ENCODE data around the gene SLC22A14.
"Not testable (repeated sequence)": the region's sequence is repeated elsewhere in the genome, so short reads cannot be mapped to it uniquely, and the experiment has no call there.

The SLC22A14 gene

DNA sequence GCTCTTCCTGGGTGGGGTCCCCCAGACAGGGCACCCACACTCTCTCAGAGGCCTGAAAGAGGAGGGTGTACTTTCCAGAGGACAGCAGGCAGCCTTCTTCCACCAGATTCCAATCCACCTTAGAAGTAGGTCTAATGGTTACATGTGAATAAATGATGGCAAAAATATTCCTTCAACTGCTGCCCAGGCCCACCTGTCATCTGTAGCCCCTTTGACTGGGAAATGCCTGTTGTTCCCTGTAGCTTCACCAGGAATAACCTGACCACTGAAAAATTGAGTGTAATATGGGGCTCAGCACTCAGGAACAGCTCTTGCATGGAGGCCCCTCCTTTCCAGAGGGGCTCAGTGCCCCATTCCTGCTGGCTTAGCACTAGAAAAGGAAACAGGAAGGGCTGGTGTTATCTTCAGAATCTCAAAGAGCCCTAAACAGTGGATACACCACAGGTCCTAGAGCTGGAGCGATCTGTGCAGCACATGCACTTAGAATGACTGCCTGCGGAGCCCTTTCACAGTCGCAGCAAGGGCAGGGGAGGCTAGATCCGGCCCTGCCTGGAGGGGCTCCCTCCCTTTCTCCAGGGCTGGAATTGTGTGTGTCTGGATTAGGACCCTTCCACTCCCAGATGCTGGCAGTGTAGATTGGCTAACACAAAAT lies 32.1 kb downstream of the SLC22A14 start:
- DNase-seq = no peak

DNA sequence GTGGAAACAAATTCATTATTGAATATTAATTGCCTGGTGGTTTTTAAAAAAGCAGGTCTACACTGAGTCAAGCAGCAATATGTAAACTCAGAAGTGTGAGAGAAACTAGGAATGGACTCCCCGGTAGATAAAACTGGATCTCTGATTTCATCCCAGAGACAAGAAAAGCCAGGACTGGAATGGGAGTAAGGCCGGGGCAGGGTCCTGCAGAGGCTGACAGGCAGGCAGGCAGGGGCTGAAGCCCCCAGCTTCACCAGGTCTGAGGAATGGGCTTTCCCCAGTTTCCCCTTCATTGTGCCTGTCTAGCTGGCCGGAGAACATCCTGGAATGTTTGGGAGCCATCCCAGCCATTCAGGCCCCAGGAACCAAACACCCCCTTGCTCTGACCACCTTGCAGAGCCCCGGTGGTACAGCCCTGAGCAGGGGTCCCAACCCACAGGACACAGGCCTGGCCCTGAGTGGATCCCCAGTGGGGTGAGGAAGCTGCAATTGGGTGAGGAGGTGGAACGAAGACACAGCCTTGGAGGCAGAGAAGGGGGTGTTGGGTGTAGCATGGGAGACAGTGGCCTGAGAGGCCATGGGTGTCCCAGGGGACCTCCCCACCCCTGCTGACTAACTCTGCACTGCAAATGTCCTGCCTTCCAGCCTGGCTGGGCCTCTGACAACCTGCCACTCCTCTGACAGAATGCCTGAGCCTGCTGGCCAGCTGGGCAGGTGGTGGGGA lies 32.8 kb downstream of the SLC22A14 start:
- DNase-seq = no peak

DNA sequence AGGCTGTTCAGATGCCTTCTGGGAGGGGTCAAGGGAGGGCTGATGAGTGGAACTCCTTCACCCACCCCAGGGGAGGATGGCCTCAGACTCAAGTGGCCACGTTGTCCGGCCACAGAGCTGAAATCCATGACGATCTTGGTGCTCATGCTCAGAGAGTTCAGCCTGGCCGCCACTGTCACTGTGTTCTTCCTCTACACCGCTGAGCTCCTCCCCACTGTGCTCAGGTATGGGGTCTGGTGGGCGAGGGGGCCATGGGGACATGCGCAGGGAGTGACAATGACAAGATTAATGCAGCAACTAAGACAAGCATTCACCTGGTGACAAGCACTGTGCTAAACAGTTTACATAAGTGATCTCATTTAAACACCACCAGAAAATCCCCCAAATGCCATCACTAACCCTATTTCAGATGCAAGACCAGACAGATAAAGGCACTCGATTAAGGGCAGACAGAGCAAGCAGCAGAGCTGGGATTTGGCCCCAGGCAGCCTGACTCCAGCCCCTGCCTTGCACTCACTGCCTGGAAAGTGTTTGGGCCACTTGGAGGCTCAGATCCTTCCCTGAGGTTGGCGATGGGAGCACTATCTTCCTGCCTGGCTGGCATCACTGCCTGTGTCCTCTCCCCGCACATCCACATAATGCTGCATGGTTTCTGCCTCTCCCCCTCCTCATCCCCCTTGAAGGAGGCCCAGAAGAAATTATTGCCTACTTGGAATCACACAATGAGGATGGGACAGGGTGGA lies 33.6 kb downstream of the SLC22A14 start:
- no peak for DNase-seq

DNA sequence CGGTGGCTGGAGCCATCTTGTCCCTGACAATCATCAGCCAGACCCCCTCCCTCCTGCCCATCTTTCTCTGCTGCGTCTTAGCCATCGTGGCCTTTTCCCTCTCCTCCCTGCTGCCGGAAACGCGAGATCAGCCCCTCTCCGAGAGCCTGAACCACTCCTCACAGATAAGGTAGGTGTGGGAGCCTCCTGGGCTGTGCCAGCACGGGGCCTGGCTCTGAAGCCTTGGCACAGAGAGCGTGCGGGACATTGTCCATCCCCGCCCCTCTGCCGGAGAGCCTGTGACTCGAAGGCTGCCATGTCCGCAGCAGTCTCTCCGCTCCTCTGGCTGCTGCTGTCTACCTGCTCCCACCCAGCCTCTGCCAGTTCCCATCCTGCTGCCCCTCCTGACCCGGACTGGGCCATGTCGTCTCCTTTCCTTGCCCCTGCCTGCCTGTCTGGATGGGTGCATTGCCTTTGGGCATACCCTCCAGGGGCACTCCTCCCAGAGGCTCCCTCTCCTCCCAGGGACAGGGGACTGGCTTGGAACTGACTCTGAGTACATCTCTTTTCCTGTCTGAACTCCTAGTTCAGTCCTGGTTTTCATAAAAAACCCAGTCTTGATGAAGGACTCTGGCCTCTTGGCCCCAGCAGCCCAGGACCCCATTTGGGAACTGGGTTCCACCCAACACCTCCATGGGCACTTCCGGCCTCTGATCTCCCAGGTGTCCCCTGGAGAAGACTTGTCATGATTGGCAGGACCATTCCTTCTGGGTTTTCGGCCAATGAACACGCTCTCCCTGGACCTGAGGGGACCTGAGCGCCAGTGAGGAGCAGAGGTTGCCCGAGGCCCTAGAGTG lies 34.5 kb downstream of the SLC22A14 start:
- no peak for DNase-seq

DNA sequence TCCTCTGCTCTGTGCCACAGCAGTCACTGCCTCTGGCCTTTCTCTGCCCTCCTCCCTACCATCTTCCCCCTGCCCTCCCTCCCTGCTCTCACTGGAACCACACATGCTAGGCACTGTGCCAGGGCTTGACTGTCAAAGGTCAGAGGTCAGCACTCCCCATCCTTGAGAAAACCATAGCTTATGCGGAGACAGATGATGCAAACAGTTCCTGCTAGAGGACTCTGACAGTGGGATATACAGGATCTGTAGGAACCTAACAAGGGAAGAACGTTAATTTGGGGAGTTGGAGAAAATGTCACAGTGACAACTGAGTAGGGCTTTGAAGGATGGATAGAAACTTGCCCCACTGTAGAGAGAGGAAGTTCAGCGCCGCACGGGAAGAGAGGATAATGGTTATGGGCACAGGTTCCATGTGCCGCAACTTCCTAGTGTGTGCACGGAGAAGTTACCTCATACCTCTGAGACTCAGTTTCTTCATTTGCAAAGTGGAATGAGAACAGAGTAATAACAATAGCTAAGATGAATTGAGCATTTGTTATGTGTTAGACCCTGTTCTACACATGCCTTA lies 35.2 kb downstream of the SLC22A14 start:
- no peak for DNase-seq

DNA sequence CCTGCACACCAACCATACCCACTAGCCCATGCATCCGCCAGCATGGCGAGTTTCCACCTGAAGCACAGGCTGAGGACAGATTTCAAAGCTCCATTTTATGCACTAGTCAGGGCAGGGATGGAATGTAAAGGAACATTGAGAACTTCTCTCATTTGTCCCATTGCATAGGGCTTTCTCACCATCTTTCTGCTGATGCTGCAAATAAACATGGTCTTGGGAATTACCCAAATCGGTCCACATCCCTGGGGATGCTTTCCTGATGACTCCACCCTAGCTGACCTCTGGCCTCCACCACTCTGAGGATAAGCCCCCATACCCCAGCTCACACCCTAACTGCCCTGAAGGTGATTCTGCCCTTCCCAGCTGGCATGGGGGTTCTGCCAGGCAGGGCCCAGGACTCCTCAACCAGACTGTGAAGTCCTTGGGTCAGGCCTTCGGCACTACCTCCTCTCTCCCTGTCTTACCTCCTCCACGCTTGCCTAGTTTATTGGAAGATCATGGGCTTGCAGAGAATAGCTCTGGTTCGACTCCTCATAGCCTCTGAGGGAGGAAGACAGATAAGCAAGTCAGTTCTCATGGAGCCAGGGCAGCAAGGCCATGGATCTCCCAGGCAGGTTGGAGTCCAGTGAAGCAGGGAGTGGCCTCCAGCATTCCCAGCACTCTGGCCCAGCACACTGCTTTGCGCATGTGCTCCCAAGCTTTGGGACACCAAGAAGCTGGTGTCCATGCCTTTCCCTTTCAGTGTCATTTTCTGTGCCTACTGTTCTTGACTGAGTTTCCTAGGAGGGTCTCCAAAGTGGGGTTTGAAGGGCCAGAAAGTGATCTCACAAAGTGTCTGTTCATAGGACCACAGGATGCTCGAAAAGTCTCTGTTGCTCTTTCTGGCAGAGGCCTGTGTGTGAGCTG lies 36.9 kb downstream of the SLC22A14 start:
- no peak for DNase-seq

DNA sequence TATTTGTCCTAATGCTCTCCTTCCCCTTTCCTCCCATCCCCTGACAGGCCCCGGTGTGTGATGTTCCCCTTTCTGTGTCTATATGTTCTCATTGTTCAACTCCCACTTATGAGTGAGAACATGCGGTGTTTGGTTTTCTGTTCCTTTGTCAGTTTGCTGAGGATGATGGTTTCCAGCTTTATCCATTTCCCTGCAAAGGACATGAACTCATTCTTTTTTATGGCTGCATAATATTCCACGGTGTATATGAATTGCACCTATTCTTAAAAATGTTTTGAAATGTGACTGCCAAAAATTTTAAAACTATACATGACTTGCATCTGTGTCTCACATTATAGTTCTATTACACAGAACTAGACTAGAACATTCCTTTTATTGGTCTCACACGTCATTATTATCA lies 38.5 kb downstream of the SLC22A14 start:
- DNase-seq = not testable (repeated sequence)

DNA sequence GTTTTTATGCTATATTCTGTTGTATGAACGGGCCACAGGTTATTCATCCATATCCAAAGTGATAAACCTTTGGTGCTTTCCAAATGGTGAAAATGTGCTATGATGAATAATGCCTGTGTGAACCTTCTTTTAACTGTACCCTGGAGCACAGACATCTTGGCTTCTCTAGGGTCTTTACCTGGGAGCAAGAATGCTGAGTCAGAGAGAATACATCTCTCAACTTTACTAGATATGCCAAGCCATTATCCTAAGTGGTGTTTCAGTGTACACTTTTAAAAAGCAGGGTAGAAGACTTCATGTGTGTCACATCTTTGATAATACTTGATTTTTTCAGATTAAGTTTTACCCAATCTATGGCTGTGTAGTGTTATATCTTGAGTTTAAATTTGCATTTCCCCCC lies 41.0 kb downstream of the SLC22A14 start:
- DNase-seq = no peak

DNA sequence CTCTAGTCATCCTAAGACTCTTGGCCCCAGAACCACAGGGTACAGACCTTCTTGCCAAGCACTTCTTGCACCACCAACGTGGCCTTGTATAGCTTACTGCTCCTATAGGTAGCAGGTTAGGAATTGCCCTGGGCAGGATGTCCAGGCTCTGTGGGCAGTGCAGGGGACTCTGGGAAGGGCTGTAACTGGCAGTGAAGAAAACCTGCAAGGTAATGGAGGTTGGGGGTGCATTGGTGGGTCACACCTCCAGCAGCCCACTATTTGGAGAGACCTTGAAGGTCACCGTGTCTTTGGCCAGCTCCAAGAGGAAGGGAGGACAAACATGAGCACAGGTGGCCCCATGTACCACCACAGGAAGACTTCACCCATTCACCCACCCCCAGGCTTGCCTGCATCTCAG lies 43.2 kb downstream of the SLC22A14 start:
- DNase-seq = no peak

DNA sequence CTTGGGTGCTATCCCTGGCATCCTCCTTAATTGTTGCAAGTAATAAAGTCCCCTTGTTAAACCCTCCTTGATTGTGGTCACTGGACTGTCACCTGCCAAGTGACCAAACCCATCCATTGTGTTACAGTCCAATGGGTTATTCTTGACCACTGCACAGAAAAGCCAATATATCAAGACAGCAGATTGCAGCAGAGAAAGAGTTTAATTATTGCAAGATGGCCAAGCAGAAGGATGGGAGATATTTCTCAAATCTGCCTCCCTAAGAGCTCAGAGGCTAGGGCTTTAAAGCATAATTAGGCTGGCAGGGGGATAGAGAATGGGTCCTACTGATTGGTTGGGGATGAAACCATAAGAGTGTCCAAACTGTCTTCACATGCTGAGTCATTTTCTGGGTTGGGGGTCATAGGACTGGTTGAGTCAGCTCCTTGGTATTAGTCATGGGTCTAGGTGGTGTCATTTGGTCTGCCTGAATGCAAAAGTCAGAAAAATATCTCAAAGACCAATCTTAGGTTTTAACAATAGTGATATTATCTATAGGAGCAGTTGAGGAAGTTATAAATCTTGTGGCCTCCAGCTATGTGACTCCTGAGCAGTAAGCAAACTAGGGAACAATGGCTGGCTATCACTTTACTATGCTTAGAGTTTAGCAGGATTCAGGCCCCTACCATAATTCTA lies 45.4 kb downstream of the SLC22A14 start:
- DNase-seq = no peak

DNA sequence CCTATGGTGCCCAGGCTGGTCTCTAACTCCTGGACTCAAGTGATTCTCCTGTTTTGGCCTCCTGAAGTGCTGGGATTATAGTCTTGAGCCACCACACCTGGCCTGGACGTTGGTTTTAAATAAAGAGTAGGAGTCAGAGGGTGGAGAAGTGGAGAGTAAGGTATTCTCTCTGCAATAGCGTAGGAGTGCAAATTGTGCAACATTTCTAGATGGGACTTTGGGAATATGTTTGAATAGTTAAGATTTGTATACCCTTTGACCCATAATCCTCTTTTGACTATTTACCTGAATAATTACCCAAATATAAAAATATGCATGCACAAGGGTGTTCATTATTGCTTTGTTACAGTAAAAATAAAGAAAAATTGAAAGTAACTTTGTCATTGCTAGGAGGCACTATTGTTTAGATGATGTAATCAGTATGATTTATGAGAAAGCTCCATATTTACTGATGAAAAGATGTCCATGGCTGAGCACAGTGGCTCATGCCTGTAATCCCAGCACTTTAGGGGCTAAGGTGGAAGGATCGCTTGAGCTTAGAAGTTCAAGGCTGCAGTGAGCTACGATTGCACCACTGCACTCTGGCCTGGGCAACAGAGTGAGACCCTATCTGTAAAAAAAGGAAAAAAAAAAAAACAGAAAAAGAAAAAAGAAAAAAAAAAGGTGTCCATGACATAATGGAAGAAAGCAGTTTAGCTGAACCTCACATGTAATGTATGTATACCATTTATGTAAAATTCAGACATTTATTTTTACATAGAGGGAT lies 49.3 kb downstream of the SLC22A14 start:
- DNase-seq = no peak

DNA sequence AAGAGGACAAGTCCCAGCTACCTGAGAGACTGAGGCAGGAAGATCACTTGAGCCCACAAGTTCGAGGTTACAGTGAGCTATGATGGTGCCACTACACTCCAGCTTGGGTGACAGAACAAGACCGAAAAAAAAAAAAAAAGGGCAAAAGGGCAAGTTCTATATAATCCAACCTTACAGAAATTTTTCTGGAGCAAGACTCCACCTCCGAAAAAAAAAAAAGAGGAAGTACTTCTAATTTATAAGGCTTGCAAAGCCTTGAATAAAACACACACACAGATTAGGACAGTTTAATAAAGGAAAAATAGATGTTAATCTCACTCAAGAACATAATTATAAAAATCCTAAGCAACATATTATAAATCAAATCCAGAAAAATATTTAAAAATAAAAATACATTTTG lies 50.1 kb downstream of the SLC22A14 start:
- no peak for DNase-seq

DNA sequence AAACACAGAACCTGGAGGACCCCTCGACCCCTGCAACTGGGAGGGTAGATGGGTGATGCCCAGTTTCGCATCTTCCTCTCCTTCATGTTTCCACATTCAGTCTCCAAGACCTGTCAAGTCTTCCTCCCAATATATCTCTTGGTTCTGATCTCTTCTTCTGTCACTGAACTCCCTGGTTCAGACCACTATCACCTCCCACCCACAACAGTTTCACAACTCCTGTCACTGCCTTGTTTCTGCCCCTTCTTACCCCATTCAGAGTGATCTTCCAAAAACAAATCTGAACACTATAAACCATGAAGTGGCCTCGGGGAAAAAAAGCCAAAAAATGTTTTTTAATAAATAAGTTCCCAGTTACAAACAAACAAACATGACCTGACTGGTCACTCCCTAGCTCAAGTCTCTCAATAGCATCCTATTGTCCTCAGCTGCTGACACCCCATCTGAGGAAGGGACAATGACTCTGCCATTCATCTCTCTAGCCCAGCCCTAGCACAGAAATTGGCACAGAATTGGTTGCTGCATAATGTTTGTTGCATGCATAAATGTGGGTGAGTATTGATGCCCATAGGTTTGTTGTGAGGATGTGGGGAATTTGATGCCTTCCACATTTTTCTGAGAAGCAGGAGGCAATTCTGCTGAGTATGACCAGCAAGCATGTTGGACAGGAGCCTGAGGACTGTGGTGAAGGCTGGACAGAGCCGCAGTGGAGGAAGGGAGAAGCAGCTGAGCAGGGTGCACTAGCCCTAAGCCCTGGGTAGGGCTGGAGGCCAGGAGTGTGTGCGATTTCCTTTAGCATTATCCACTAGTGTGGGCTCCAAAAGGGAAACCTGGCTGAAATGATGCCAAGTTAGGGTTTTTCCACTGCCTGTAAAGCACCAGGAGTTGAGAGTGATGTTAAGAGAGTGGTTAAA lies 52.3 kb downstream of the SLC22A14 start:
- no peak for DNase-seq

DNA sequence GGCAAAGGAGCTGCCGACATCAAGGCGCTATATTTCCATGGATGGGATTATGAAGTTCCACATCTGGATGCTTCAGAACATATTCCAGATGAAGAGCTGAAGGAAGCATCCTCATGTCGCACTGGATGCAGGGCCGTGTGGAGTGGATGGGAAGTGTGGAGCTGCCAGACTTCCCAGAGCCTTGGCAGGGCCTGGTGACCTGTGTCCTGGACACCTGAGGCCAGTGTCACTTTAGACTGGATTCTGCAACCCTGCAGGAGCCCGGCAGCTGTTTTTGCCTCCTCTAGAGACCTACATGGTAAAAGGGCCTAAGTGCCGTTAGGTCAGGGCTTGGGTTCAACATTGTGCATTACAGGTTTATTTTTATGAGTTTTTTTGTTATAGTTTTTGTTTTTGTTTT lies 53.2 kb downstream of the SLC22A14 start:
- no peak for DNase-seq

DNA sequence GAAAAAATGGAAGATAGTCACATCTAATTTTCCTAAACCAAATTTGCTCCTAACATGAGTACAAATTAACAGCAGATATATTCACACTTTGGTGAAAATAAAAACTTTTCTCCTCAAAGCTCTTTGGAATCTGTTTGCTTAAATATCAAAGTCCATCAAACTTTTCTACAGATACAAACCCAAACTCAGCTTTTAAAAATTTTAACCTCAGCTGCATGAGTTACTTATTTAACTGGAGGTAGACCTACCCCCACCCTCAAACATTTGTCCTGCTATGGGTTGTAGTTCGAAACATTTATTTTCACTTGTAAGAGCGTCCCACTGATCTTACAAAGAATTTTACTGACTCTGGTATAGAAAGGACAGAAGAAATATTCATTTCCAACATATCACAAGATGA lies 55.6 kb downstream of the SLC22A14 start:
- DNase-seq = no peak

DNA sequence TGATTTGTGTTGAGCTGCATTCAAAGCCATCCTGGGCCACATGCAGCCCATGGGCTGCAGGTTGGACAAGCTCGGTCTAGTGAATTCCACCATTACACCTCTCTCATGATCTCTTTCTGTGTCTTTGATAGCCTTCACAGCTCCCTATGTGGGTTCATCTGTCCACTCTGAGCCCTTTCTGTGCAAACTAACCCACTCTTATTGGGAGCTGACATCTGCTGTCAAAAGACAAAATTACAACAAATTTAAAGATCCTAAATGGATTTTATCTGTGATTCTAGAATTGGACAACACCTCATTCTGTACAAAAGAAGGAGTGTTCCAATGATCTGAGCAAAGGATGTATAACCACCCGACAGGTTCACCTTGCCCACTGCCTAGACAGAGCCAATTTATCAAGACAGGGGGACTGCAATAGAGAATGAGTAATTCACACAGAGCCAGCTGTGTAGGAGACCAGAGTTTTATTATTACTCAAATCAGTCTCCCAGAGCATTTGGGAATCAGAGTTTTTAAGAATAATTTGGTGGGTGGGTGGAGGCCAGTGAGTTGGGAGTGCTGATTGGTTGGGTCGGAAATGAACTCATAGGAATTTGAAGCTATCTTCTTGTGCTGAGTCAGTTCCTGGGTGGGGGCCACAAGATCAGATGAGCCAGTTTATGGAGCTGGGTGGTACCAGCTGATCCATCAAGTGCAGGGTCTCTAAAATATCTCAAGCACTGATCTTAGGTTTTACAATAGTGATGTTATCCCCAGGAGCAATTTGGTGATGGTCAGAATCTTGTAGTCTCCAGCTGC lies 61.9 kb downstream of the SLC22A14 start:
- no peak for DNase-seq

DNA sequence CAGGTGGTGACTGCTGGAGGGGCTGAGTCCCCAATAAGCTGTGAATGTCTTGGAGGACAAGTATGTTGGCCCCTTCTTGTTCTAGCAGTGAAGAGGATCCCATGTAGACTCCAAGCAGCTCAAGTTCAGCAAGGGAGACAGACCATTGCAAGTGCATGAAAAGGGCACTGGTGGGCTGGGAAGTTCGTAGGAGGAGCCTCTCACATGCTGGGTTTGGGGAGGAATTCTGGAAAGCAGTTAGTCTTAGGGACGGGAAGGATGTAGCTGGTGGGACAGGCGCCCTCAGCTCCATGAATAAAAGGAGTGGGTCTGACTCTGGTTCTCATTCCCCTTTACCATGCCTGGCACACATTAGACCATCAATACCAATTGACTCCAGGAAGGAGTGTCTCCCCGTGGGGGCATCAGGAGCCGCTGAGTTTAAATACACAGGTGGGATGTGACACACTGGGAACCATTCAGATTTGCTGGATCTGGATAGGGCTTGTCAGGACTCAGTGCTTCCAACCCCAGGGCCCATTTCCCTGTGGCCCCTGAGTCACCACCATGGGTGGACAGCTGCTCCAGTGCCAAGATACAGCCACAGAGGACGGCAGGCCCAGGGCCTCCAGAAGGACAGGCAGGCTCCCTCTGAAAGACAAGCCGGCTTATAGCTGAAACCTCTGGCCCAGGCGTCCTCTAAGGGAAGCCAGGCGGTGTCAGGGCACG lies 63.9 kb downstream of the SLC22A14 start:
- DNase-seq = no peak
